Muscle of leg (tissue), 11 donors: ENCODE measurements around the gene RGS17. TPM values are rescaled to one million over a fixed set of nuclear protein-coding genes. Genes with fewer than 3 reads are reported as not detected.
A peak's percentile ranks its signal among the peaks of the same experiment; 100 is the strongest.

Experiments used
- DNase-seq: peaks from one replicate; pipeline ENCODE4 v3.0.0; 2013
- H3K27ac ChIP-seq: one replicate; pipeline ENCODE4 v1.5.1; 2013; ENCODE audit warnings: mild to moderate bottlenecking, low read length, control low read depth
- H3K27me3 ChIP-seq: one replicate; pipeline ENCODE4 v1.6.1; 2013; ENCODE audit warnings: low read length; ENCODE audit not compliant: control insufficient read depth, insufficient read depth
- H3K36me3 ChIP-seq: one replicate; pipeline ENCODE4 v1.6.1; 2013; ENCODE audit warnings: low read length; ENCODE audit not compliant: control insufficient read depth, insufficient read depth
- H3K4me1 ChIP-seq: one replicate; pipeline ENCODE4 v1.6.1; 2013; ENCODE audit warnings: low read length; ENCODE audit not compliant: control insufficient read depth, insufficient read depth
- H3K4me3 ChIP-seq: one replicate; pipeline ENCODE4 v1.5.1; 2013; ENCODE audit warnings: low read length, control low read depth
- H3K9me3 ChIP-seq: replicated peaks from 2 replicates; pipeline ENCODE4 v1.6.1; 2013; ENCODE audit warnings: low read depth, low read length; ENCODE audit not compliant: control insufficient read depth
- WGBS: methylation state at CpG from one replicate; pipeline ENCODE4 v1.1.5; 2013; ENCODE audit warnings: missing lambda C conversion rate; ENCODE audit not compliant: insufficient coverage; 5-methylcytosine and 5-hydroxymethylcytosine counted together
- polyA plus RNA-seq, 8 donors: library from polyadenylated mRNA; unstranded; fragments of 120-200 nt; gene quantifications; one replicate each; pipeline versions ENCODE4 v1.2.1 to v1.2.3, GENCODE V29; 2013; ENCODE audit warnings: inconsistent platforms in 1 of 8, low replicate concordance in 1 of 8; ENCODE audit not compliant: insufficient read length in 8 of 8, insufficient read depth in 1 of 8
- total RNA-seq: library from RNA; stranded (reverse); fragments of 120-200 nt; gene quantifications from one replicate; pipeline ENCODE4 v1.2.4, GENCODE V29; 2013

The RGS17 gene
- total and polyA plus RNA-seq, 9 donors, result 0.53 to 1.5 (median 0.97) TPM

DNA sequence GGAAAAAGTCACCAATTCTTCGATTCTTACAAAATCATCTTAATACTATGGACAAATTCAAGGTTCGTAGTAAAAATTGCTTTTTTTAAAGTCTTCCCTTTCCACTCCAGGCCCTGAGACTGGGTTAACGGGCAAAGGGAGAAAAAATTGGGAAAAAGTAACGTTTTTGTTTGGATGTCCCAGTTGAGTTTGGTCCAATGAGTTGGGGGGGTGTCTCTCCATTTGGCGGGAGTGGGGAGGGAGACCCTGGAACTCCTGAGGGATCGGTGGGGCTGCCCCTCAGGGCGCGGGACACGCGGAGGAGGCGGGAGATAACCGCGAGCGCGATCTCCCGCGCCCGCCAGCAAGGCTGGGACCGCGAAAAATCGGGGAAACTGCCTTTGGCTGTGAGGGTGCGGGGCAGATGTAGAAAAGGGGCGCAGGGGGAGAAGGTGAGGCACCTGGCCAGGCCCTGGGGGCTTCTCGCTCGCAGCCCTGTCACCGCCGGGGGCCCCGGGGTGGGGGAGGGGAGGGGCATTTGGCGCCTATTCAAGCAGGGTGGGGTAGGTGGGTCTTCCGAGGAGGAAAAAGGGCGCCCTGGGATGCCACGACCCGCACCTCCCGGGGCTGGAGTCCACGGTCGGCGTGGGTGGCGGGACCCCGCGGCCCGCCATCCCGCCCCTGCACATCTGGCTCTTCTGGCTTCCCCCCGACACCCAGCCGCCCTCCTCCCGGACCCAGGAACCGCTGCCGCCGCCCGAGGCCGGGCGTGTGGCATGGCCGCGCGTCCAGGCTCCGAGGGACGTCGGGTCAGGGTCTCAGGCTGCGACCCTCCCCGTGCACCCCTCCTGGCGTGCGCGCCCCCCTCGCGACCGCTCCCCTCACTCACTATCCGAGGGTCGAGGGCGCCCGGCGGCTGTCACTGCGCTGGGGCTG is 148.8 kb downstream of the RGS17 start:
- Histone ChIP-seq H3K27ac (no peak overlapping the region), H3K4me1 (peaks cover 14% of the 10 kb centered on the region), H3K9me3 (no peaks in the 10 kb centered on the region), H3K27me3 (no peaks in the 10 kb centered on the region), H3K4me3 (peak overlapping the region; percentile 58), H3K36me3 (peaks cover 10% of the 10 kb centered on the region)
- under 1% methylated on average over 67 of the region's 71 CpGs for WGBS
- DNase-seq, result peak; percentile 20

DNA sequence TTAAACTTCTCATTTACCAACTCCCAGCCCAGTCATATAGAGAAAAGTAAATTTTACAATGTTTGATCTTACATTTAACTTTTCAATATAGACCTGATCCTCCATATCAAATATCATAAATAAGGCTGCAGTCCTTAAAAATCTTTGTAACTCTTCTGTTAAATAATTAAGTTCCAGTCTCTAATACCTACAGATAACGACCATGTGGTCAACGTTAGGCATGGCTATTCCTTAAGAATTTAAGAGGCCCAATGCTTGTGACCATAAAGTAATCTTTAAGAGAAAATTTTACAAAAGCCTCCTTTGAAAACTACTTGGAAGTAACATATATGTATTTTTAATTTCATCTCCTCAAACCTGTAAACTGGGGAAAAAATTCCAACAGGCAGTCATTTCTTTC is 149.9 kb downstream of the RGS17 start:
- Histone ChIP-seq H3K9me3 (no peaks in the 10 kb centered on the region), H3K36me3 (peaks cover 8% of the 10 kb centered on the region), H3K4me3 (peak overlapping the region; percentile 11), H3K4me1 (peaks cover 14% of the 10 kb centered on the region), H3K27ac (no peak overlapping the region), H3K27me3 (no peaks in the 10 kb centered on the region)
- WGBS, result no CpG with 5 or more reads among the region's 2 CpGs
- no peak for DNase-seq

DNA sequence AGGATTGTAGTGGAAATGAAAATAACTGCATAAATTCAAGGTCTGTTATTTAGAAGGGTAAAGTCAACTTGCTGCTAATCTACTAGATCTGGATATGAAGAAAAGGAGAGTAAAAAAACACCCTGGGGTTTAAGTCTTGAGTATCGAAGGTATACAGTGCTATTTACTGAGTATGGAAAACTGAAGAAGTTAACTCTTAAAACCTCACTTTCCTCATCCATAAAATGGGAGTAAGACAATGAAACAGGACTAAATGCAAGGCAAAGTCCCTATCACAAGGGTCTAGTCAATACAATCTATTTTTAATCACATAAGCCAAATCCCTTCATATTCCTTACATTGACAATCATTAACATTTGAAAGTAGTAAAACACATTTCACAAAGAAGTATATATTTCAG is 150.4 kb downstream of the RGS17 start:
- H3K4me3 ChIP-seq, result no peak overlapping the region
- H3K36me3 ChIP-seq, result peaks cover 6% of the 10 kb centered on the region
- H3K27ac ChIP-seq, result no peak overlapping the region
- H3K27me3 ChIP-seq, result no peaks in the 10 kb centered on the region
- no CpG with 5 or more reads among the region's 1 CpG for WGBS
- no peak for DNase-seq
- H3K4me1 ChIP-seq, result peaks cover 14% of the 10 kb centered on the region
- H3K9me3 ChIP-seq, result no peaks in the 10 kb centered on the region

DNA sequence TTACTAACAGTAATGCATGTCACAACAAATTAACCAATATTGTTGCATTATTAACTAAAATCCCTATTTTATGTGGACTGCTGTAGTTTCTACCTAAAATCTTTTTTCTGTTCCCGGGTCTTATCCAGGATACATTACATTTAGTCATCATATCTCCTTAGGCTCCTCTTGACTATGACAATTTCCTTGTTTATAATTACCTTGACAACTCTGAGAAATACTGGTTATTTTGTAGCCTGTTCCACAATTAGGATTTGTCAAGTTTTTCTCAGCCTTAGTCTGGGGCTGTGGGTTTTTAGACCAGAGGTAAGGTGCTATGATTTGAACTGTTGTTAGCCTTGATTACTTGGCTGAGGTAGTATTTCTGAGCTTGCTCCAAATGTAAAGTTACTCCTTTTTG is 152.0 kb downstream of the RGS17 start:
- WGBS, result no CpG with 5 or more reads among the region's 1 CpG
- Histone ChIP-seq H3K4me1 (peaks cover 7% of the 10 kb centered on the region), H3K27ac (no peak overlapping the region), H3K36me3 (peaks cover 15% of the 10 kb centered on the region), H3K9me3 (no peaks in the 10 kb centered on the region), H3K4me3 (no peak overlapping the region), H3K27me3 (no peaks in the 10 kb centered on the region)
- no peak for DNase-seq

- Histone ChIP-seq H3K27ac (no peak overlapping the region), H3K27me3 (no peaks in the 10 kb centered on the region), H3K9me3 (no peaks in the 10 kb centered on the region), H3K4me3 (no peak overlapping the region), H3K4me1 (peaks cover 7% of the 10 kb centered on the region), H3K36me3 (peaks cover 22% of the 10 kb centered on the region)
- peak; percentile 12 for DNase-seq
- no CpG with 5 or more reads among the region's 3 CpGs for WGBS
Measured at GRCh38 chr6:152978058-152978457, 153.0 kb downstream of the RGS17 start.

- no peaks in the 10 kb centered on the region for H3K9me3 ChIP-seq
- H3K27me3 ChIP-seq, result no peaks in the 10 kb centered on the region
- H3K4me1 ChIP-seq, result peaks cover 7% of the 10 kb centered on the region
- H3K4me3 ChIP-seq, result no peak overlapping the region
- peaks cover 24% of the 10 kb centered on the region for H3K36me3 ChIP-seq
- no peak overlapping the region for H3K27ac ChIP-seq
- DNase-seq, result no peak
Measured at GRCh38 chr6:152977556-152977955, 153.5 kb downstream of the RGS17 start.

DNA sequence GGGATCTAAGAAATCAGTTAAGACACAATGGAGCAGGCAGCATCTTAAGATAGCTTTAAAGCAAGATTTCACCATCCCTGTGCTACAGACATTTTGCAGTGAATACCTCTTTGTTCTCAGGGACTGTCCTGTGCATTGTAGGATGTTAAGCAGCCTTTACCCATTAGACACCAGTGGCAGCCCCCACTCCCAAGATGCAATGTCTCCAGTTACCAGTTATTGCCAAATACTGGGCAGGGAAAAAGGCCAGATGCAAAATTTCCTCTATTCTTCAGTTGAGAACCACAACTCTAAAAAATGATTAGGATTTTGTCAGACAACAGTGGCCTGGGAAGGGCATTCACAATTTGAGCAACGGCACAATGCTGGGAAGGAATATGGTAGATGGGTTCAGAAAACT is 154.3 kb downstream of the RGS17 start:
- no peaks in the 10 kb centered on the region for H3K27me3 ChIP-seq
- WGBS, result 100% methylated on average over 1 of the region's 1 CpG
- peaks cover 26% of the 10 kb centered on the region for H3K36me3 ChIP-seq
- H3K4me3 ChIP-seq, result no peak overlapping the region
- no peaks in the 10 kb centered on the region for H3K9me3 ChIP-seq
- no peak for DNase-seq
- no peaks in the 10 kb centered on the region for H3K4me1 ChIP-seq
- H3K27ac ChIP-seq, result no peak overlapping the region

DNA sequence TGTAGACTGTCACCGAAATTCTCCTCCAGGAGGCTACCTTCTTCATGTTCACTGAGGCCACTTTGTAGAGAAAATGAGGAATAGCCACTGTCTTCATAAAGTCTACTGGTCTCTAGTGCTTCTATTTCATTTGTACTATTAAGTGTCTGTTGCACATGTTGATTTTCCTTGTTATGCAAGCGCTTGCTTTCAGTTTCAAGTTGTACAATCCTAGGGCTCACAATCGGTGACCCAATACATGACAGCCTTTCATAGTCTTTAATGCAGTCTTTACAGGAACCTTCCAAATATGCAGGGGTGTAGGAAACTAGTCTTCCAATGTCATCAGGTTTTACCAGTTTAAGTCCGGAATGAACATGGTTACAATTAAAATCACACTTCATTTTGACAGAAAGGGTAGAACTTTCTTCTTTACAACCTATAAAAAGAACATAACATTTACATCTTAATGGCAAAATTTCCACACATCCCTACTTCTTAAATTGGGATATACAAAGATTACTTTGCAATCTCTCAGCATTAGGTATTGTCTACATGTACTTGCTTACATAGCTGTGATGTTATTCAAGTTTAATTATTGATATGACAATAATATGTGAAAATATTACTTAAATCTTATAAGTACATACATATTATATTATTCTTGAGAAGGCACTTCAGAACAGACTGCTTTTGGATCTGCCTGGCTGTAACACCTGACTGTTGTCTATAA is 155.7 kb downstream of the RGS17 start:
- peak; percentile 33 for DNase-seq
- Histone ChIP-seq H3K27ac (no peak overlapping the region), H3K9me3 (no peaks in the 10 kb centered on the region), H3K36me3 (peaks cover 30% of the 10 kb centered on the region), H3K27me3 (no peaks in the 10 kb centered on the region), H3K4me3 (no peak overlapping the region), H3K4me1 (no peaks in the 10 kb centered on the region)
- no CpG with 5 or more reads among the region's 4 CpGs for WGBS

DNA sequence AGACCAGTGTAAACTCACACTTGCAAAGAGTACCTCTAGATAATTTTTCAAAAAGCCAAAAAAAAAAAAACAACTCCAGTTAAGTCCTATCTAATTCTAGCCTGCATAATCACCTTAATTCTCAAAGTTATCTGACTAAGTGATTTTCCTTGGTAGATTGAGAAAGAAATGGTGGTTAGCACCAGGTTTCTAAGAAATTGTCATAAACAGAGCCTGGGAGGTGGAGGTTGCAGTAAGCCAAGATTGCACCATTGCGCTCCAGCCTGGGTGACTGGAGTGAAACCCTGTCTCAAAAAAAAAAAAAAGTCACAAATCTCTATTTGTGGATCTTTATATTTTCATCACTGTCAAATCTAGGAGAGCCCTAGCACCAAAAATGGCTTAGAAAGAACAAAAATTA is 157.2 kb downstream of the RGS17 start:
- H3K9me3 ChIP-seq, result peaks cover 3% of the 10 kb centered on the region
- H3K4me1 ChIP-seq, result no peaks in the 10 kb centered on the region
- no peak for DNase-seq
- no peak overlapping the region for H3K4me3 ChIP-seq
- H3K27ac ChIP-seq, result no peak overlapping the region
- no CpG with 5 or more reads among the region's 1 CpG for WGBS
- H3K36me3 ChIP-seq, result peaks cover 36% of the 10 kb centered on the region
- H3K27me3 ChIP-seq, result no peaks in the 10 kb centered on the region

DNA sequence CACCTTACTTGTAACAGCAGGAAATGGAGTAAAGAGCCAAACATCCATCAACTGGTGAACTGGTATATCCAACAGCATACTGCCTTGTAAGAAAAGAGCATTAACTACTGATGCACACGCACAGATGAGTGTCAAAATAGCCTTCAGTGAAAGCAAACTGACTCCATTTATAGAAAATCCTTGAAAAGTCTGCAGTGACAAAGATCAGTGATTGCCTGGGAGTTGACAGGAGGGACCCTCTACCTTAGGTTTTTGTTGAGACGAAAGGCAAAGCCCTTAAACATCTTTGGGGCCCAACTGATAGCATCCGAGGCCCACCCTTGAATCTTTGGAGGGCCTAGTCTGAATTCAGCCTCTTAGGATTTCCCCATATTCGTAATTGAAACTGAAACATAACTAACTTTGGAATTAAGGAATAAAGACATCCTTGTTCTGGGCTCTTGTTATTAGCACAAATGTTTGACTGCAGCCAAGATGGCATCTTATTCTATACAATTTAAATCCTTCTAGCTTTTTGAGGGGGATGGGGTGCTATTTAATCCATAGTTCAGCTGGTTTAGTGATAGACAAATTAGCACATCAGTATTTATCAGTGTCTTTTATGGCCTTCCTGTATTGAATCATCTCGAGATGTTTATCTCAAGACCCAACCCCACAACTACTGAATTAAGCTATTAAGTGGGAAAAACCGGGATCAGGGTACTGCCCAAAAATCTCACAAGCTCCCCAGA is 161.2 kb downstream of the RGS17 start:
- Histone ChIP-seq H3K4me1 (no peaks in the 10 kb centered on the region), H3K27ac (no peak overlapping the region), H3K4me3 (no peak overlapping the region), H3K9me3 (peaks cover 3% of the 10 kb centered on the region), H3K36me3 (peaks cover 26% of the 10 kb centered on the region), H3K27me3 (no peaks in the 10 kb centered on the region)
- no peak for DNase-seq
- WGBS, result 90% methylated on average over 2 of the region's 6 CpGs
